GM12865 (cell line): ENCODE data around the gene FMN2.

Source experiments
- DNase-seq: peaks from one replicate; pipeline ENCODE4 v3.0.0; 2010; ENCODE audit warnings: low read depth
- H3K4me3 ChIP-seq: 2 replicates; pipeline ENCODE4 v1.5.1; 2011; ENCODE audit warnings: mild to moderate bottlenecking, low read depth, low read length, control low read depth
- TF ChIP-seq, protein P1 (sequence below): IDR thresholded peaks from 2 replicates; pipeline ENCODE4 v1.5.1; 2011; ENCODE audit warnings: low read length, control low read depth, low read depth, inconsistent platforms; ENCODE audit not compliant: insufficient read depth; ENCODE audit errors: missing control alignments

Gene FMN2

DNA sequence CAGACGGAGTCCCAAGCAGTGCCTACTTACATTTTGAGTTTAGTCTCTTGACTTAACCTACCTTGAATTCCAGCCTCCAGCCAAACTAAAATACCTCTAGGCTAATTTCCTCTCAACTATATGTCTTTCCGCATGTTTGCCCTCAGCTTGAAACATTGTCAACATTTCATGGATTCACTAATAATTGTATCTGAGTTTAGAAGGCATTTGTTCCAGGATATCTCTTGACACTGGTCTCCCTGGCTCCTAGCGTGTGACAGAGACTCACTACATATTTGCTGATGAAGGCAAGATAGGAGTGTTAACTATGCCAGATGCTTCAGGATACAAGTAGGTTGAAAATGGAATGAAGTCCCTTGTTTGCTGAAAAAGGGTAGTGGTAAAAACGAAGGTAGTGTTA is 384.1 kb downstream of the FMN2 start:
- TF ChIP-seq, protein P1, sequence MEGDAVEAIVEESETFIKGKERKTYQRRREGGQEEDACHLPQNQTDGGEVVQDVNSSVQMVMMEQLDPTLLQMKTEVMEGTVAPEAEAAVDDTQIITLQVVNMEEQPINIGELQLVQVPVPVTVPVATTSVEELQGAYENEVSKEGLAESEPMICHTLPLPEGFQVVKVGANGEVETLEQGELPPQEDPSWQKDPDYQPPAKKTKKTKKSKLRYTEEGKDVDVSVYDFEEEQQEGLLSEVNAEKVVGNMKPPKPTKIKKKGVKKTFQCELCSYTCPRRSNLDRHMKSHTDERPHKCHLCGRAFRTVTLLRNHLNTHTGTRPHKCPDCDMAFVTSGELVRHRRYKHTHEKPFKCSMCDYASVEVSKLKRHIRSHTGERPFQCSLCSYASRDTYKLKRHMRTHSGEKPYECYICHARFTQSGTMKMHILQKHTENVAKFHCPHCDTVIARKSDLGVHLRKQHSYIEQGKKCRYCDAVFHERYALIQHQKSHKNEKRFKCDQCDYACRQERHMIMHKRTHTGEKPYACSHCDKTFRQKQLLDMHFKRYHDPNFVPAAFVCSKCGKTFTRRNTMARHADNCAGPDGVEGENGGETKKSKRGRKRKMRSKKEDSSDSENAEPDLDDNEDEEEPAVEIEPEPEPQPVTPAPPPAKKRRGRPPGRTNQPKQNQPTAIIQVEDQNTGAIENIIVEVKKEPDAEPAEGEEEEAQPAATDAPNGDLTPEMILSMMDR, result no peak
- DNase-seq, result no peak
- no peak overlapping the region for H3K4me3 ChIP-seq

DNA sequence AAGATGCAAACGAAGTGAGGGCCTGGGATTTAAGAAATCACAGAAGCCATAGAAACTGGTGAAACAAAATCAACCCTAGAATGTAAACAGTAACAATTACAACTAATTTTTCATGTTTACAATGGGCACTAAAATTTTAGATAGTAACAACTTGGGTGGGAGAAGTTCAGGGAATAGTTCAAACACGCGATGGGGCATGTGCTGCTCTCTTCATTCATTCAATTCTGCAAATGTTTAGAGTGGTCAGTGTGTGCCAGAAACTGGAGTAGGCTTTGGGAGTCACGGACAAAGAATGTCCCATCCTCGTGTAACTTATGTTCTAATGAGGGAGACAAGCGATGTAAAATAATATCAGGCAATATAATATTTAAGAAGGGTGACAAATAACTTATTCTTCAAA is 386.9 kb downstream of the FMN2 start:
- TF ChIP-seq, protein P1, result no peak

DNA sequence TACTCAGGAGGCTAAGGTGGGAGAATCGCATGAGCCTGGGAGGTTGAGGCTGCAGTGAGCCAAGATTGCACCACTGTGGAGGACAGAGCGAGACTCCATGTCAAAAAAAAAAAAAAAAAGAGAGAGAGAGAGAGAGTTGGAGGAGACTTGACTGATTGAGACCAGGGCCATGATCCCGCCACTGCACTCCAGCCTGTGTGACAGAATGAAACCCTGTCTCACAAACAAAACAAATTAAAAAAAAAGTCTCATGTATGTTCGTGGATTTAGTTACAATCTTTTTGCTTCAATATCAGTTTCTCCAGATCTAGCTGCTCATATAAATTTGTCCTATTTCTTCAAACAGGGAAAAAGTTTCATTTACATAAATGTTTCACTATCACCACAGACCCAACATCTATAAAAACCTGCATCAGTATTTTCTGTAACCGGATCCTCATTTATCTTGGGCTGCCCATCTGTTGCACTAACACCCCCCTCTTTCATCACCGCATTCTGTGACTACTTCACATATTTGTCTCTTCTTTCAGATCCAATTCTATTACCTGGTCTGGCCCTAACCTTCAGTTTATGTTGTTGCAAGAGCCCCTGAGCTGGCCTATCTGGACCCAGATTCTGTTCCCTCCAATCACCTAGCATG is 393.2 kb downstream of the FMN2 start:
- TF ChIP-seq, protein P1, result no peak
- no peak for DNase-seq
- no peak overlapping the region for H3K4me3 ChIP-seq

More for the DNA sequence above, 386.9 kb downstream of the FMN2 start:
- no peak for DNase-seq
- no peak overlapping the region for H3K4me3 ChIP-seq

DNA sequence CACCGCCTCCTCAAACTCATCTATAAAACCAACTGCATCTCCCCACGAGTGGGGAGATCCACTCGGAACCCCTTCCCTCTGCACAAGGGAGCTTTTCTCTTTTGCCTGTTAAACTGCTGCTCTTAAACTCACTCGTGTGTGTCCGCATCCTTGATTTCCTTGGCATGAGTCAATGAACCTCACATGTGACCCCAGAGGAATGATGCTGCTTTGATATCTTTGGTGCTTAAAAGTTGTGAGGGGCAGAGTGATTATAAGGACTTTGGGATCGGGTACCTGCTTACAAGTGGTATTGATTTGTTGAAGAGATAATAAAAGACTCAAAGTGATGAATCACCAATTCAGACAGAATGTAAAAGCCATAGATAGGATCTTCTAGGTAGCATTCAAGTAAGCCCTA is 394.9 kb downstream of the FMN2 start:
- no peak overlapping the region for H3K4me3 ChIP-seq
- DNase-seq, result no peak
- TF ChIP-seq, protein P1, result no peak

DNA sequence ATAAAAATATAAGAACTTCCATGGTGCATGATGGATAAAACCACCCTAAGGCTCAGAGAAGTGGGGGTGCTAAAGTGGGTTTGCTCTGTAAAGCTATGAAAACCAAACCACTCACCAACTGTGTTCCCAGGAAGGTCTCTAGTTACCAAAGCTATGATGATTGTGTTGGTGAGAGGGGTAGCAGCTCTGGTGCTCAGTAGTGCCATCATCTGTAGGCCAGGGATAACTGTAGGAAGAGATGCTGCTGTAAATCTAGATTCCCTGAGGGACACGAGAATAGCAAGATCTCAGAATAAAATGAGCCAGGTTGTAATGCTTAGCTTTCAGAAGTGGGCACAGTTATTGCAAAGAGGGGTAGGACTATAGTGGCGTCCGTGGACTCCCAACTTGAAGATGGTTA is 395.8 kb downstream of the FMN2 start:
- DNase-seq, result no peak
- no peak overlapping the region for H3K4me3 ChIP-seq
- TF ChIP-seq, protein P1, result no peak

DNA sequence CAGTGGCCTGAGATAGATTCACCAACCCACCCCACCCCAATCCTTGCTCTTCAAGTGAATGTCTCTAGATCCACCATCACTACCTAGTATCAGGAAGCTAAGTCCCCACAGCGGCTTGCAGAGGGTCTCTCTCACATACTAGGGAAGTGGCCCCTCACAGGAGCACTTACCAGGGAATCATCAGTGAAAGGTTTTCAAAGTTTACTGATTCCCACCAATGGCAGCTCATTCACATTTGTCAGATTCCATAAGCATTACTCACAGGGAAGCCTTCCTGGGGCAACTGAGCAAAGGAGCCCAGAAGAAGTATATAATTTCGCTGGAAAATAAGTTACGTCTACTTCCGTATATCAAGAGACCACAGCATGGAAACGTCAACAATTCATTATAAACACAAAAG is 399.5 kb downstream of the FMN2 start:
- no peak overlapping the region for H3K4me3 ChIP-seq
- TF ChIP-seq, protein P1, result no peak
- no peak for DNase-seq

DNA sequence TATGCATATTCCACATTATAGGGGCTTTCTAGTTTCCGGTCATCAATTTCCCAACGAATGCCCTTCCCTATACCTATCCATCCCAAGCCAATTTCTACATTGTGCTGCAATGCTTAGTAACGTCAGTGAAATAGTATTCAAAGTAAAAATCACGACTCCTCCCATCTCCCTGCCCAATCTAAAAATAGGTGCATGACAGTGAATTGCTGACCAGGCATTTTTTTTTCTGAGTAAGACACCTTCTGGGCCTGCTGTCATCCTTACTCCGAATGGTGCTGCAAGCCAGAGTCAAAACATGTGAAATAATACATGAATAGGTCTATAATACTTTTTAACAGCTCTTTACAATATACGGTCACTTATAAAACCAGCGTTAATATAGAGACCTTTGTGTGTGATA is 400.1 kb downstream of the FMN2 start:
- no peak for DNase-seq
- no peak overlapping the region for H3K4me3 ChIP-seq
- TF ChIP-seq, protein P1, result no peak
